ENCODE measurements around the gene TBC1D22B.
"Not testable (repeated sequence)": the region's sequence is repeated elsewhere in the genome, so short reads cannot be mapped to it uniquely, and the experiment has no call there.

The TBC1D22B gene

GRCh38 chr6:37321101-37321500 is 63.5 kb downstream of the TBC1D22B start:
- no peak for DNase-seq (ENCODE audit: low spot score)

GRCh38 chr6:37321516-37322415 is 64.2 kb downstream of the TBC1D22B start:
- DNase-seq (ENCODE audit: low spot score): no peak

- DNase-seq (ENCODE audit: low spot score): no peak
Measured at GRCh38 chr6:37323580-37323979, 66.0 kb downstream of the TBC1D22B start.

GRCh38 chr6:37324131-37325033 is 66.8 kb downstream of the TBC1D22B start:
- DNase-seq (ENCODE audit: low spot score): no peak

GRCh38 chr6:37330345-37330744 is 72.8 kb downstream of the TBC1D22B start:
- DNase-seq (ENCODE audit: low spot score): not testable (repeated sequence)

- no peak for DNase-seq (ENCODE audit: low spot score)
Measured at GRCh38 chr6:37331047-37331446, 73.5 kb downstream of the TBC1D22B start.

GRCh38 chr6:37332894-37333293 is 75.3 kb downstream of the TBC1D22B start:
- DNase-seq (ENCODE audit: low spot score): no peak

- no peak for DNase-seq (ENCODE audit: low spot score)
Measured at GRCh38 chr6:37334047-37334446, 76.5 kb downstream of the TBC1D22B start.

- not testable (repeated sequence) for DNase-seq (ENCODE audit: low spot score)
Measured at GRCh38 chr6:37338317-37338716, 80.7 kb downstream of the TBC1D22B start.

- DNase-seq (ENCODE audit: low spot score): no peak
Measured at GRCh38 chr6:37338745-37339255, 81.2 kb downstream of the TBC1D22B start.

- no peak for DNase-seq (ENCODE audit: low spot score)
Measured at GRCh38 chr6:37339741-37340638, 82.4 kb downstream of the TBC1D22B start.

GRCh38 chr6:37340639-37340943 is 83.0 kb downstream of the TBC1D22B start:
- no peak for DNase-seq (ENCODE audit: low spot score)

GRCh38 chr6:37343248-37343647 is 85.7 kb downstream of the TBC1D22B start:
- DNase-seq (ENCODE audit: low spot score): no peak

- no peak for DNase-seq (ENCODE audit: low spot score)
Measured at GRCh38 chr6:37344308-37344707, 86.7 kb downstream of the TBC1D22B start.

GRCh38 chr6:37345804-37346203 is 88.2 kb downstream of the TBC1D22B start:
- not testable (repeated sequence) for DNase-seq (ENCODE audit: low spot score)

- DNase-seq (ENCODE audit: low spot score): no peak
Measured at GRCh38 chr6:37347177-37347576, 89.6 kb downstream of the TBC1D22B start.

- DNase-seq (ENCODE audit: low spot score): no peak
Measured at GRCh38 chr6:37347670-37348111, 90.1 kb downstream of the TBC1D22B start.

GRCh38 chr6:37351027-37351426 is 93.5 kb downstream of the TBC1D22B start:
- no peak for DNase-seq (ENCODE audit: low spot score)

GRCh38 chr6:37352384-37352783 is 94.8 kb downstream of the TBC1D22B start:
- DNase-seq (ENCODE audit: low spot score): no peak

- peak; percentile 98 for DNase-seq (ENCODE audit: low spot score)
Measured at GRCh38 chr6:37353761-37354525, 96.4 kb downstream of the TBC1D22B start, which contains the start of gene RNF8. RNF8 (plus strand) TSS chr6:37353983; CDS start chr6:37354165, 182 bp downstream.

All from germinal center (tissue), 1 donor.